Prostate gland (tissue), 2 donors: Measurements from ENCODE around the gene AKT3. TPM values are rescaled to one million over a fixed set of nuclear protein-coding genes. Genes with fewer than 3 reads are reported as not detected.

Experiments
- DNase-seq: peaks from one replicate; pipeline ENCODE4 v3.0.0-alpha.2; 2019; ENCODE audit warnings: low spot score
- H3K27ac ChIP-seq, 2 donors: fragments of 200-600 bp; sonication (generic); 2 replicates each; pipeline ENCODE4 v1.5.1; 2017 to 2019
- H3K27me3 ChIP-seq: fragments of 200-600 bp; sonication (generic); replicated peaks from 2 replicates; pipeline ENCODE4 v1.5.1; 2019; ENCODE audit not compliant: insufficient read depth
- H3K36me3 ChIP-seq, 2 donors: fragments of 200-600 bp; sonication (generic); 1 replicate in 1 of 2; 2 replicates in 1 of 2; pipeline versions ENCODE4 v1.5.1 to v1.8.1; 2017 to 2019
- H3K4me1 ChIP-seq: fragments of 200-600 bp; sonication (generic); replicated peaks from 2 replicates; pipeline ENCODE4 v1.5.1; 2019
- H3K4me3 ChIP-seq, 2 donors: fragments of 200-600 bp; sonication (generic); 2 replicates each; pipeline ENCODE4 v1.5.1; 2017 to 2019
- H3K9me3 ChIP-seq: fragments of 200-600 bp; sonication (generic); 2 replicates; pipeline ENCODE4 v1.5.1; 2017
- POLR2A ChIP-seq: fragments of 450-650 bp; IDR thresholded peaks from one replicate; pipeline ENCODE4 v1.6.1; 2016; ENCODE audit warnings: antibody characterized with exemption, mild to moderate bottlenecking
- POLR2AphosphoS5 ChIP-seq: sonication (generic); formaldehyde crosslinking; IDR thresholded peaks from one replicate; pipeline ENCODE4 v1.6.1; 2017; ENCODE audit warnings: antibody characterized with exemption
- WGBS: methylation state at CpG from one replicate; pipeline ENCODE4 v1.1.5; 2018; 5-methylcytosine and 5-hydroxymethylcytosine counted together
- intact Hi-C: fragments of 100-400 bp; cut with DNase I; formaldehyde crosslinking; loops from one replicate; pipeline ENCODE4 v1.14.2; 2022
- total RNA-seq, 2 donors: library from RNA; depleted of rRNA; stranded (reverse); fragments of >200 nt; gene quantifications; one replicate each; pipeline ENCODE4 v1.1.0, GENCODE V29; 2016
- TF ChIP-seq, protein P1 (sequence below), 4 experiments: fragments of 200-600 bp in 2 of 4; fragments of 450-650 bp in 2 of 4; sonication (generic) in 2 of 4; IDR thresholded peaks; 1 replicate in 3 of 4; 2 replicates in 1 of 4; pipeline ENCODE4 v1.5.1; 2016 to 2019; ENCODE audit warnings: antibody characterized with exemption in 4 of 4, mild to moderate bottlenecking in 2 of 4, moderate library complexity in 2 of 4

The AKT3 gene
- total RNA-seq, 2 donors from 2014 or later: 40.7 to 62.7 TPM

DNA sequence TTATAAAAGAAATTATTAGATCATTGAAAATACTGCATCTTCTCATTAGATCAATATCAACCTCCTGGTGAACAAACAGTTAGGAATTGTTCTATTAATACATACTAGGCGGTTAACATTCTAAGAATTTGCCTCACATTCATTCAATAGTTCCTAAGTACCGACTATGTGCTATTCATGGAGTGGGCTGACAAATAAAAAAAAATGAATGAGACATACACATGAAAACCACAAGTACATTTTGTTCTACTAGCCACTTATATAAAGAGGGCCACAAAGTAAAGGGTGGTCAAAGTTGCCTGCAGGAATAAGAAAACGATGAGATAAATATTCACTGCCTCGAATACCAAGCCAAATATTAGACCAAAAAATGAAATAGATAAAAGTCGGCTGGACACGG is 299.8 kb downstream of the AKT3 start:
- TF ChIP-seq POLR2A: no peak
- TF ChIP-seq, protein P1, sequence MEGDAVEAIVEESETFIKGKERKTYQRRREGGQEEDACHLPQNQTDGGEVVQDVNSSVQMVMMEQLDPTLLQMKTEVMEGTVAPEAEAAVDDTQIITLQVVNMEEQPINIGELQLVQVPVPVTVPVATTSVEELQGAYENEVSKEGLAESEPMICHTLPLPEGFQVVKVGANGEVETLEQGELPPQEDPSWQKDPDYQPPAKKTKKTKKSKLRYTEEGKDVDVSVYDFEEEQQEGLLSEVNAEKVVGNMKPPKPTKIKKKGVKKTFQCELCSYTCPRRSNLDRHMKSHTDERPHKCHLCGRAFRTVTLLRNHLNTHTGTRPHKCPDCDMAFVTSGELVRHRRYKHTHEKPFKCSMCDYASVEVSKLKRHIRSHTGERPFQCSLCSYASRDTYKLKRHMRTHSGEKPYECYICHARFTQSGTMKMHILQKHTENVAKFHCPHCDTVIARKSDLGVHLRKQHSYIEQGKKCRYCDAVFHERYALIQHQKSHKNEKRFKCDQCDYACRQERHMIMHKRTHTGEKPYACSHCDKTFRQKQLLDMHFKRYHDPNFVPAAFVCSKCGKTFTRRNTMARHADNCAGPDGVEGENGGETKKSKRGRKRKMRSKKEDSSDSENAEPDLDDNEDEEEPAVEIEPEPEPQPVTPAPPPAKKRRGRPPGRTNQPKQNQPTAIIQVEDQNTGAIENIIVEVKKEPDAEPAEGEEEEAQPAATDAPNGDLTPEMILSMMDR (IDR thresholded peaks at IDR 0.05): no peak
- TF ChIP-seq POLR2AphosphoS5: no peak
- Histone ChIP-seq H3K9me3 (no peaks in the 10 kb centered on the region), H3K36me3 (no peaks in the 10 kb centered on the region), H3K27me3 (no peaks in the 10 kb centered on the region), H3K4me1 (no peaks in the 10 kb centered on the region), H3K4me3 (no peak overlapping the region), H3K27ac (no peak overlapping the region)
- intact Hi-C loops: no loop called here
- 91% methylated on average over 6 of the region's 6 CpGs for WGBS
- DNase-seq: no peak

DNA sequence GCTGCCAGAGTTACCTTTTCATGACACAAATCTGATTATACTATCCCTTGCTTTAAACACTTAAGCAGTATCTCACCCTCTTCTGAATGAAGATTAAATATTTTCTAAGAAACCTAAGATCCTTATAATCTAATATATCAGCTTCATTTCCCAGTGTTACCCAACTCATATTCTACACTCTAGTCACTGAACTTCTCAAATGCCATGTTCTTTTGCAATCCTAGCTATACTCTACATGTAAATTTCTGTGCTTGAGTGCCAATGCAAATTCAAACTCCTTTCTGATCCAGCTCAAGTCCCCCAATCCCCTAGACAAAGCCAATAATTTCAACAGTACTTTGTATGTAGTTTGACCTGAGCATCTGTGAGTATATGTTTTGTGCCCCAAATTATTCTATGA is 300.3 kb downstream of the AKT3 start:
- H3K36me3 ChIP-seq: no peaks in the 10 kb centered on the region
- H3K27ac ChIP-seq: no peak overlapping the region
- no peak overlapping the region for H3K4me3 ChIP-seq
- no peaks in the 10 kb centered on the region for H3K27me3 ChIP-seq
- TF ChIP-seq POLR2AphosphoS5: no peak
- TF ChIP-seq, protein P1 (IDR thresholded peaks at IDR 0.05): no peak
- DNase-seq: no peak
- no peaks in the 10 kb centered on the region for H3K4me1 ChIP-seq
- intact Hi-C loops: no loop called here
- no peaks in the 10 kb centered on the region for H3K9me3 ChIP-seq

DNA sequence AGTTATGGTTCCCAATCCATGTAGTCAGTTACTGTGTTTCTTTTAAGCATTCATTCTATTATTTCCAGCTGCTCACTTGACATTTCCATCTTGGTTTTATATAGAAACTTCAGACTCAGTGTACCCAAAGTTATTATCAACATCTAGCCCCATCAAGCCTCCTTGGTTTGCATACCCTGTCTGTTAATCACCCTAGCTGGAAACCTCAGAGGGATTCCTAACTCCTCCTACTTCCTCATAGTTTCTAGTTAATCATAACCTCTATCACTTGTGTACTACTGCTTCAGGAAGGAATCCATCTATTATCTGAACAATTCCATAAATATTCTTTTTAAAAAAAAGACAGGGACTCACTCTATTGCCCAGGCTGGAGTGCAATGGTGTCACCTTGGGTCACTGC is 300.9 kb downstream of the AKT3 start:
- Histone ChIP-seq H3K4me1 (no peaks in the 10 kb centered on the region), H3K4me3 (no peak overlapping the region), H3K9me3 (no peaks in the 10 kb centered on the region), H3K36me3 (no peaks in the 10 kb centered on the region), H3K27ac (no peak overlapping the region), H3K27me3 (no peaks in the 10 kb centered on the region)
- TF ChIP-seq POLR2A (no peak), POLR2AphosphoS5 (no peak)
- TF ChIP-seq, protein P1 (IDR thresholded peaks at IDR 0.05): no peak
- DNase-seq: no peak
- intact Hi-C loops: no loop called here

DNA sequence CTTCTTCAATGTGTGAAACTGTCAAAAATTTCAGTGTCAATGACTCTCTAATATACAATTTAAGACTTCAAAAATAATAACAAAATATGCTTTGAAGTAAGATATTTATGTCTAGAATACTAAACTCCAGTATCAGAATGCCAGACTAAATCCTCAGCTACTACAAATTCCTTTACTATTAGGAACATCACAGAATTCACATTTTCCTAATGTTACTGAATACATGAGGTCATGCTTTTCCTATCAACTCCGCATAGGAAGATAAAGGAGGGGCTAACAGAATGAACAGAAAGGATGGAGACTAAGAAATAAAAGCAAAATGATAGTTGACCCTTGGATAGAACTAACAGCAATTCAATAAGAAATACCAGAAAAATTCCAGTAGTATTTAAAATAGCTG is 301.5 kb downstream of the AKT3 start:
- intact Hi-C loops: no loop called here
- no peak for DNase-seq
- no peaks in the 10 kb centered on the region for H3K27me3 ChIP-seq
- H3K4me1 ChIP-seq: no peaks in the 10 kb centered on the region
- no peak overlapping the region for H3K4me3 ChIP-seq
- 97% methylated on average over 1 of the region's 1 CpG for WGBS
- H3K36me3 ChIP-seq: no peaks in the 10 kb centered on the region
- H3K27ac ChIP-seq: no peak overlapping the region
- TF ChIP-seq POLR2AphosphoS5 (no peak), POLR2A (no peak)
- TF ChIP-seq, protein P1 (IDR thresholded peaks at IDR 0.05): no peak
- no peaks in the 10 kb centered on the region for H3K9me3 ChIP-seq

DNA sequence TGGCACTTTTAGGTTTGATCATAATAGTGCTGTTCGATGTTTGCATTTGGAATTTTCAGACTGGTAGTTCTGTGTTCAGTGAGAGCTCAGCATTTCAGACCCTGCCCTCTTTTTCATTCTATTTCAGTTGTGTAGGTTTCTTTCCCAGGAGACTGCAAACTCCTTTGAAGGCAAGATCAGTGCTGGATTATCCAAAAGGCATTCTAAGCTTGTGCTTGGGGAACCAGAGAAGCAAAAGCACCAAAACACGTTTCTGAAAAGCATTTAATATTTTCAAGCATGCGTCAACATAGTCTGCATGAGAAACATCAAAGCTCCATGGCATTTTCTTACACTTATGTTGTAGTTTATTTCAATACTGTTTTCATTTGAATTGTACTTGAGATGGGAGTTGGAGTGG is 302.2 kb downstream of the AKT3 start:
- DNase-seq: no peak
- no peaks in the 10 kb centered on the region for H3K4me1 ChIP-seq
- intact Hi-C loops: no loop called here
- no peaks in the 10 kb centered on the region for H3K27me3 ChIP-seq
- WGBS: 81% methylated on average over 3 of the region's 3 CpGs
- H3K4me3 ChIP-seq: no peak overlapping the region
- no peaks in the 10 kb centered on the region for H3K36me3 ChIP-seq
- H3K27ac ChIP-seq: no peak overlapping the region
- H3K9me3 ChIP-seq: no peaks in the 10 kb centered on the region
- TF ChIP-seq, protein P1 (IDR thresholded peaks at IDR 0.05): no peak
- TF ChIP-seq POLR2A: no peak
- TF ChIP-seq POLR2AphosphoS5: no peak
